Neuronal stem cell (in vitro differentiated cells): ENCODE results near the gene FAM20B.

Experiments used
- DNase-seq: peaks from one replicate; pipeline ENCODE4 v3.0.0-alpha.2; 2013; ENCODE audit warnings: low spot score
- H2AFZ ChIP-seq: one replicate; pipeline ENCODE4 v1.6.1; 2013; ENCODE audit warnings: mild to moderate bottlenecking, low read length, inconsistent platforms
- H2AK5ac ChIP-seq: 2 replicates; pipeline ENCODE4 v1.6.1; 2013; ENCODE audit warnings: low read depth, mild to moderate bottlenecking, inconsistent platforms, low read length, moderate library complexity, mixed read lengths
- H2BK120ac ChIP-seq: 2 replicates; pipeline ENCODE4 v1.6.1; 2013; ENCODE audit warnings: low read depth, mild to moderate bottlenecking, inconsistent platforms, low read length, moderate library complexity, mixed read lengths
- H2BK12ac ChIP-seq: one replicate; pipeline ENCODE4 v1.6.1; 2013; ENCODE audit warnings: low read length, inconsistent platforms
- H2BK15ac ChIP-seq: 2 replicates; pipeline ENCODE4 v1.6.1; 2013; ENCODE audit warnings: mild to moderate bottlenecking, low read length, inconsistent platforms, mixed read lengths
- H2BK5ac ChIP-seq: one replicate; pipeline ENCODE4 v1.6.1; 2013; ENCODE audit warnings: inconsistent platforms, mild to moderate bottlenecking, low read length, moderate library complexity
- H3K14ac ChIP-seq: one replicate; pipeline ENCODE4 v1.6.1; 2013; ENCODE audit warnings: low read length, inconsistent platforms
- H3K18ac ChIP-seq: 2 replicates; pipeline ENCODE4 v1.6.1; 2013; ENCODE audit warnings: low read length, inconsistent platforms
- H3K23ac ChIP-seq: 2 replicates; pipeline ENCODE4 v1.6.1; 2013; ENCODE audit warnings: low read depth, mild to moderate bottlenecking, mixed read lengths, low read length, inconsistent platforms; ENCODE audit not compliant: poor library complexity
- H3K27ac ChIP-seq: replicated peaks from 3 replicates; pipeline ENCODE4 v1.5.1; 2013; ENCODE audit warnings: low read length, inconsistent platforms
- H3K27me3 ChIP-seq, 3 experiments: 2 replicates each; pipeline ENCODE4 v1.6.1; 2013; ENCODE audit warnings: low read length in 3 of 3, mild to moderate bottlenecking in 2 of 3, inconsistent platforms in 1 of 3, low read depth in 1 of 3, mixed read lengths in 1 of 3, moderate library complexity in 1 of 3; ENCODE audit not compliant: control insufficient read depth in 3 of 3, insufficient read depth in 3 of 3
- H3K36me3 ChIP-seq, 2 donors: replicated peaks in 1 of 2; 2 replicates each; pipeline ENCODE4 v1.6.1; 2013; ENCODE audit warnings: low read length in 2 of 2; ENCODE audit not compliant: control insufficient read depth in 2 of 2, insufficient read depth in 2 of 2
- H3K4ac ChIP-seq: 2 replicates; pipeline ENCODE4 v1.6.1; 2013; ENCODE audit warnings: inconsistent platforms, mild to moderate bottlenecking, low read length, moderate library complexity
- H3K4me1 ChIP-seq, 2 donors: 1 replicate in 1 of 2; 2 replicates in 1 of 2; pipeline ENCODE4 v1.6.1; 2013; ENCODE audit warnings: low read length in 2 of 2, low read depth in 1 of 2; ENCODE audit not compliant: control insufficient read depth in 2 of 2, insufficient read depth in 1 of 2
- H3K4me2 ChIP-seq: one replicate; pipeline ENCODE4 v1.6.1; 2013; ENCODE audit warnings: mild to moderate bottlenecking, low read length, inconsistent platforms; ENCODE audit not compliant: insufficient read depth, poor library complexity, severe bottlenecking
- H3K4me3 ChIP-seq, 2 donors: 2 replicates each; pipeline ENCODE4 v1.5.1; 2013; ENCODE audit warnings: low read length in 2 of 2, mild to moderate bottlenecking in 2 of 2, inconsistent platforms in 1 of 2, moderate library complexity in 1 of 2
- H3K79me1 ChIP-seq: one replicate; pipeline ENCODE4 v1.6.1; 2013; ENCODE audit warnings: low read depth, mild to moderate bottlenecking, inconsistent platforms, low read length, moderate library complexity
- H3K9ac ChIP-seq: one replicate; pipeline ENCODE4 v1.6.1; 2013; ENCODE audit warnings: mild to moderate bottlenecking, low read depth, low read length, inconsistent platforms; ENCODE audit not compliant: poor library complexity
- H3K9me3 ChIP-seq, 2 donors: replicated peaks in 1 of 2; 2 replicates each; pipeline versions ENCODE3 to v1.6.1; 2013; ENCODE audit warnings: low read length in 2 of 2, mild to moderate bottlenecking in 2 of 2, inconsistent platforms in 1 of 2, low read depth in 1 of 2, mixed read lengths in 1 of 2, moderate library complexity in 1 of 2; ENCODE audit not compliant: control insufficient read depth in 2 of 2, insufficient read depth in 1 of 2
- H4K8ac ChIP-seq: one replicate; pipeline ENCODE4 v1.6.1; 2013; ENCODE audit warnings: low read depth, mild to moderate bottlenecking, inconsistent platforms, low read length, moderate library complexity
- H4K91ac ChIP-seq: one replicate; pipeline ENCODE4 v1.6.1; 2013; ENCODE audit warnings: low read length, low read depth, mild to moderate bottlenecking, inconsistent platforms; ENCODE audit not compliant: poor library complexity
- WGBS, 2 donors: extraction: QIAGEN DNeasy Blood & Tissue Kit; methylation state at CpG; one replicate each; pipeline ENCODE4 v1.1.7; 2013; ENCODE audit warnings: missing lambda C conversion rate in 2 of 2, mixed read lengths in 1 of 2; ENCODE audit not compliant: insufficient read length in 2 of 2, insufficient replicate concordance in 1 of 2; ENCODE audit errors: extremely low coverage in 2 of 2; 5-methylcytosine and 5-hydroxymethylcytosine counted together

FAM20B gene

GRCh38 chr1:179089827-179090482, 64.3 kb downstream of the FAM20B start:
- no peak overlapping the region for H2BK15ac ChIP-seq
- H3K4me2 ChIP-seq: no peak overlapping the region
- H2BK120ac ChIP-seq: no peak overlapping the region
- no CpG with 5 or more reads among the region's 16 CpGs for WGBS, 2 donors
- no peak overlapping the region for H3K27ac ChIP-seq
- no peak overlapping the region for H4K91ac ChIP-seq
- H3K14ac ChIP-seq: no peak overlapping the region
- H3K36me3 ChIP-seq: peaks cover 22 to 79% of the 10 kb centered on the region in 2 donors
- no peak overlapping the region for H2BK5ac ChIP-seq
- H2BK12ac ChIP-seq: no peak overlapping the region
- no peak for DNase-seq
- H3K79me1 ChIP-seq: no peaks in the 10 kb centered on the region
- no peak overlapping the region for H4K8ac ChIP-seq
- no peak overlapping the region for H3K18ac ChIP-seq
- H3K9ac ChIP-seq: no peak overlapping the region
- no peaks in the 10 kb centered on the region for H3K9me3 ChIP-seq
- no peak overlapping the region for H2AK5ac ChIP-seq
- no peaks in the 10 kb centered on the region for H3K27me3 ChIP-seq
- no peak overlapping the region for H3K23ac ChIP-seq
- no peak overlapping the region for H3K4me3 ChIP-seq
- no peak overlapping the region for H2AFZ ChIP-seq
- H3K4me1 ChIP-seq: peaks cover 0 to 3% of the 10 kb centered on the region in 2 donors
- no peak overlapping the region for H3K4ac ChIP-seq

DNA sequence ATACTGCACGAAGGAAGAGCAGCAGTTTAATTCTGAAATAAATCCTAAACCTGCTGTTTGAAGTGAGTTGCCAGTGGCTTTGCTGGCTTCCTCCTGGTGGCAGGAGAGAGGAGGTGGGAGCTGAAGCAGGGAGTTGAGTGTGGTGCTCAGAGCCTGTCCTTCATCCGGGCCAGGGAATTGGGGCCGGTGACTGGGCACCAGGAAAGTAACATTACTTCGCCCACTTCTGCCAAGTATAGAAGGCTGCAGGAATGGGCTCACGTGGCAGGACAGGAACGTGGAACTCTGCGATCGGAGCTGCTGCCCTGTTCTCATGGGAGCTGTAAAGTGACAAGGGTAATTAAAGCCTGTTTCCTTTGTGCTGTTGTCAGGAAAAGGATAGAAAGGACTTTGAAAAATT, 64.8 kb downstream of the FAM20B start:
- Histone ChIP-seq H3K27me3 (no peaks in the 10 kb centered on the region), H2AFZ (no peak overlapping the region), H4K91ac (no peak overlapping the region), H2BK12ac (no peak overlapping the region), H3K4me2 (no peak overlapping the region), H3K36me3 (peaks cover 27 to 82% of the 10 kb centered on the region in 2 donors), H2AK5ac (no peak overlapping the region), H3K23ac (no peak overlapping the region), H4K8ac (no peak overlapping the region), H3K79me1 (no peaks in the 10 kb centered on the region), H3K4me1 (peaks cover 0 to 3% of the 10 kb centered on the region in 2 donors), H3K4ac (no peak overlapping the region), H2BK15ac (no peak overlapping the region), H3K18ac (no peak overlapping the region), H2BK5ac (no peak overlapping the region), H3K9me3 (no peaks in the 10 kb centered on the region), H3K9ac (no peak overlapping the region), H3K14ac (no peak overlapping the region), H3K27ac (no peak overlapping the region), H2BK120ac (no peak overlapping the region), H3K4me3 (no peak overlapping the region)
- no CpG with 5 or more reads among the region's 8 CpGs for WGBS, 2 donors
- no peak for DNase-seq

DNA sequence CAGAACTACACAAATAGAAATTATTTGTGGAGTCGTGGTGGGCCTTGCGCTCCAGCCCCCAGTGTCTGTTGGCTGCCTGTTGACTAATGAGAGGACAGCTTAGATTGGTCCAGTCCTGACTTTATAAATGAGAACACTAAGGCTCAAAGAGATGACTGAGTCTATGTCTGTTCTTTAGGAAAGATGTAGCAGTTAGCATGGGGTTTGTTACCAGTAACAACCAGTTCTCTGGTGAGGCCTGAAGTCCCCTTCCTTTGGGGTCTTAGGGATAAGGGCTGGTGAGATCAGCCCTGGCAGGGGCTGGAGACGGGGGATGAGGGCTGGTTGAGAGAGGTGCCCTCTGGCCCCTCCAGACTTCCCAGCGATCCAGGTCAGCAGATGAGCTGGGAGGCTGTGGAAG, 65.2 kb downstream of the FAM20B start:
- Histone ChIP-seq H3K4me3 (no peak overlapping the region), H4K8ac (no peak overlapping the region), H2BK120ac (no peak overlapping the region), H2AFZ (no peak overlapping the region), H3K79me1 (no peaks in the 10 kb centered on the region), H2BK15ac (no peak overlapping the region), H3K4me2 (no peak overlapping the region), H3K27ac (no peak overlapping the region), H3K18ac (no peak overlapping the region), H3K4ac (no peak overlapping the region), H3K9ac (no peak overlapping the region), H2AK5ac (no peak overlapping the region), H3K9me3 (no peaks in the 10 kb centered on the region), H4K91ac (no peak overlapping the region), H3K23ac (no peak overlapping the region), H2BK12ac (no peak overlapping the region), H3K14ac (no peak overlapping the region), H2BK5ac (no peak overlapping the region), H3K4me1 (peaks cover 0 to 3% of the 10 kb centered on the region in 2 donors), H3K27me3 (no peaks in the 10 kb centered on the region), H3K36me3 (peaks cover 29 to 83% of the 10 kb centered on the region in 2 donors)
- DNase-seq: no peak
- WGBS, 2 donors: no CpG with 5 or more reads among the region's 4 CpGs

- whole genome bisulfite sequencing, 2 donors: no CpG with 5 or more reads among the region's 5 CpGs
- no peak overlapping the region for H2BK12ac ChIP-seq
- no peaks in the 10 kb centered on the region for H3K9me3 ChIP-seq
- H3K27me3 ChIP-seq: no peaks in the 10 kb centered on the region
- no peak overlapping the region for H2BK5ac ChIP-seq
- no peak overlapping the region for H2BK120ac ChIP-seq
- H4K8ac ChIP-seq: no peak overlapping the region
- H3K4me3 ChIP-seq: no peak overlapping the region
- peak overlapping the region; percentile 35 for H3K18ac ChIP-seq
- H2AK5ac ChIP-seq: no peak overlapping the region
- H3K14ac ChIP-seq: no peak overlapping the region
- H3K4ac ChIP-seq: no peak overlapping the region
- H2AFZ ChIP-seq: no peak overlapping the region
- H3K36me3 ChIP-seq: peaks cover 28 to 89% of the 10 kb centered on the region in 2 donors
- H4K91ac ChIP-seq: no peak overlapping the region
- H3K9ac ChIP-seq: no peak overlapping the region
- no peak overlapping the region for H3K4me2 ChIP-seq
- no peak overlapping the region for H3K27ac ChIP-seq
- H2BK15ac ChIP-seq: no peak overlapping the region
- no peak overlapping the region for H3K23ac ChIP-seq
- no peak for DNase-seq
- no peaks in the 10 kb centered on the region for H3K79me1 ChIP-seq
- H3K4me1 ChIP-seq: peaks cover 0 to 3% of the 10 kb centered on the region in 2 donors
Observed at GRCh38 chr1:179091691-179092165, 66.0 kb downstream of the FAM20B start.
